Measurements from ENCODE around the gene RHOH.

RHOH gene

GRCh38 chr4:40183615-40184411 is 13.0 kb upstream of the RHOH start:
- TF ChIP-seq FOXM1 (IDR thresholded peaks at IDR 0.05; ENCODE audit: borderline replicate concordance, low read depth) (no peak), TEAD4 (IDR thresholded peaks at IDR 0.05) (no peak), TCF12 (IDR thresholded peaks at IDR 0.05; ENCODE audit: low read depth) (no peak), EP300 (IDR thresholded peaks at IDR 0.05; ENCODE audit: borderline replicate concordance) (no peak), YY1 (IDR thresholded peaks at IDR 0.05; ENCODE audit: low read depth) (no peak), CREB1 (IDR thresholded peaks at IDR 0.05; ENCODE audit: low read depth) (no peak), ZBTB7A (IDR thresholded peaks at IDR 0.05; ENCODE audit: low read depth) (no peak), TAF1 (IDR thresholded peaks at IDR 0.05; ENCODE audit: low read depth) (no peak), MAX (IDR thresholded peaks at IDR 0.05) (no peak), EGR1 (IDR thresholded peaks at IDR 0.05) (no peak), NFIC (IDR thresholded peaks at IDR 0.05) (no peak)

- TF ChIP-seq ZBTB7A (IDR thresholded peaks at IDR 0.05; ENCODE audit: low read depth) = no peak
- no peak for TF ChIP-seq MAX (IDR thresholded peaks at IDR 0.05)
- no peak for TF ChIP-seq USF1 (IDR thresholded peaks at IDR 0.05)
- TF ChIP-seq TAF1 (IDR thresholded peaks at IDR 0.05; ENCODE audit: low read depth) = no peak
- no peak for TF ChIP-seq YY1 (IDR thresholded peaks at IDR 0.05; ENCODE audit: low read depth)
- TF ChIP-seq CREB1 (IDR thresholded peaks at IDR 0.05; ENCODE audit: low read depth) = no peak
- no peak for TF ChIP-seq TEAD4 (IDR thresholded peaks at IDR 0.05)
- TF ChIP-seq REST (IDR thresholded peaks at IDR 0.05; ENCODE audit: low read depth) = no peak
- TF ChIP-seq NFIC (IDR thresholded peaks at IDR 0.05) = no peak
- TF ChIP-seq FOXM1 (IDR thresholded peaks at IDR 0.05; ENCODE audit: borderline replicate concordance, low read depth) = no peak
- TF ChIP-seq CEBPB (IDR thresholded peaks at IDR 0.05) = no peak
- no peak for TF ChIP-seq EP300 (IDR thresholded peaks at IDR 0.05; ENCODE audit: borderline replicate concordance)
- TF ChIP-seq RAD21 (IDR thresholded peaks at IDR 0.05; ENCODE audit: low read depth) = no peak
- TF ChIP-seq EGR1 (IDR thresholded peaks at IDR 0.05) = no peak
- TF ChIP-seq TCF12 (IDR thresholded peaks at IDR 0.05; ENCODE audit: low read depth) = no peak
Measured at GRCh38 chr4:40185830-40186664, 10.8 kb upstream of the RHOH start.

GRCh38 chr4:40186665-40187014 is 10.2 kb upstream of the RHOH start:
- no peak for TF ChIP-seq MAX (IDR thresholded peaks at IDR 0.05)
- no peak for TF ChIP-seq EP300 (IDR thresholded peaks at IDR 0.05; ENCODE audit: borderline replicate concordance)
- TF ChIP-seq EGR1 (IDR thresholded peaks at IDR 0.05) = no peak
- no peak for TF ChIP-seq ZBTB7A (IDR thresholded peaks at IDR 0.05; ENCODE audit: low read depth)
- no peak for TF ChIP-seq USF1 (IDR thresholded peaks at IDR 0.05)
- no peak for TF ChIP-seq NFIC (IDR thresholded peaks at IDR 0.05)
- TF ChIP-seq CEBPB (IDR thresholded peaks at IDR 0.05) = no peak
- TF ChIP-seq TCF12 (IDR thresholded peaks at IDR 0.05; ENCODE audit: low read depth) = no peak
- no peak for TF ChIP-seq TAF1 (IDR thresholded peaks at IDR 0.05; ENCODE audit: low read depth)
- TF ChIP-seq YY1 (IDR thresholded peaks at IDR 0.05; ENCODE audit: low read depth) = no peak
- TF ChIP-seq REST (IDR thresholded peaks at IDR 0.05; ENCODE audit: low read depth) = no peak
- no peak for TF ChIP-seq RAD21 (IDR thresholded peaks at IDR 0.05; ENCODE audit: low read depth)
- TF ChIP-seq FOXM1 (IDR thresholded peaks at IDR 0.05; ENCODE audit: borderline replicate concordance, low read depth) = no peak
- no peak for TF ChIP-seq TEAD4 (IDR thresholded peaks at IDR 0.05)
- TF ChIP-seq CREB1 (IDR thresholded peaks at IDR 0.05; ENCODE audit: low read depth) = no peak

GRCh38 chr4:40187386-40187906 is 9.4 kb upstream of the RHOH start:
- no peak for TF ChIP-seq ZBTB7A (IDR thresholded peaks at IDR 0.05; ENCODE audit: low read depth)
- no peak for TF ChIP-seq YY1 (IDR thresholded peaks at IDR 0.05; ENCODE audit: low read depth)
- TF ChIP-seq REST (IDR thresholded peaks at IDR 0.05; ENCODE audit: low read depth) = no peak
- no peak for TF ChIP-seq TEAD4 (IDR thresholded peaks at IDR 0.05)
- no peak for TF ChIP-seq NFIC (IDR thresholded peaks at IDR 0.05)
